ENCODE results near the gene COP1. TPM values are rescaled to one million over a fixed set of nuclear protein-coding genes. Genes with fewer than 3 reads are reported as not detected.

The COP1 gene
- total and polyA plus RNA-seq, 2 of the 4 experiments (the other 2 are of a cell fraction) = 17.8 to 35.0 TPM

- no peak overlapping the region for H3K56ac ChIP-seq (ENCODE audit: extremely low read depth, insufficient read depth, low read length)
- H2AFZ ChIP-seq (replicated peaks; ENCODE audit: low read length, poor library complexity) = no peak overlapping the region
- BruUV-seq (replicated peaks) = no TSS peak
- POLR2A ChIA-PET (ENCODE audit: unreplicated experiment) = no interaction called here
- no peak overlapping the region for H3K4me2 ChIP-seq (ENCODE audit: low read depth, low read length)
- WGBS, 2 experiments (ENCODE audit: extremely low coverage in 2 of 2, insufficient read length in 1 of 2) = no CpG with 5 or more reads among the region's 3 CpGs
- H2BK5ac ChIP-seq (ENCODE audit: low read depth, low read length, poor library complexity, severe bottlenecking) = no peak overlapping the region
- CTCF ChIA-PET = interaction anchor here (0.7 kb wide), 1 partner anchor 104 kb away, joined by 3 read pairs; no protein-coding TSS in a partner anchor
- no peak for TF ChIP-seq RFX5 (IDR thresholded peaks at IDR 0.05; ENCODE audit: low read depth, low read length)
- no peak for TF ChIP-seq BHLHE40 (IDR thresholded peaks at IDR 0.05; ENCODE audit: low read depth, low read length)
- no peak for TF ChIP-seq NFE2L2 (IDR thresholded peaks at IDR 0.05; ENCODE audit: low read depth, low read length)
- TF ChIP-seq CHD1 (IDR thresholded peaks at IDR 0.05; ENCODE audit: low read depth, low read length) = no peak
- no peak for TF ChIP-seq MAFK (IDR thresholded peaks at IDR 0.05; ENCODE audit: low read depth, low read length)
- TF ChIP-seq ELK1 (IDR thresholded peaks at IDR 0.05; ENCODE audit: borderline replicate concordance, low read depth, low read length) = no peak
- TF ChIP-seq CTCF (conservative IDR thresholded peaks at IDR 0.05; ENCODE audit: low read depth, low read length) = no peak
- no peak for TF ChIP-seq RAD21 (IDR thresholded peaks at IDR 0.05; ENCODE audit: low read length)
- no peak for TF ChIP-seq RCOR1 (IDR thresholded peaks at IDR 0.05; ENCODE audit: insufficient replicate concordance, low read length)
- TF ChIP-seq FOS (IDR thresholded peaks at IDR 0.05; ENCODE audit: low read depth, low read length) = no peak
- H3K9me3 ChIP-seq (ENCODE audit: control insufficient read depth, insufficient read depth, low read length) = no peaks in the 10 kb centered on the region
- H3K14ac ChIP-seq (replicated peaks; ENCODE audit: low read depth, low read length) = no peak overlapping the region
- dilution Hi-C loops (cut with HindIII; ENCODE audit: low sequenced_read_pairs, unreplicated experiment) (no loop called here), intact Hi-C loops (cut with micrococcal nuclease) (no loop called here), in situ Hi-C loops (cut with MboI; ENCODE audit: low sequenced_read_pairs) (no loop called here)
- H3K9me1 ChIP-seq (ENCODE audit: insufficient read depth, low read length) = no peaks in the 10 kb centered on the region; the same call in 1 of the 2 replicates
- H3K4me3 ChIP-seq (ENCODE audit: insufficient read depth, low read depth, low read length) = no peak overlapping the region
- H3K27me3 ChIP-seq (ENCODE audit: control insufficient read depth, insufficient read depth, low read length) = no peaks in the 10 kb centered on the region
- H2BK20ac ChIP-seq (ENCODE audit: low read depth, low read length) = no peak overlapping the region
- H2AK5ac ChIP-seq (ENCODE audit: low read depth, low read length) = no peak overlapping the region
- no peak overlapping the region for H3K18ac ChIP-seq (ENCODE audit: low read depth, low read length)
- no peaks in the 10 kb centered on the region for H4K20me1 ChIP-seq (ENCODE audit: insufficient read depth, low read length)
- H3K79me1 ChIP-seq (ENCODE audit: low read depth in 1 of 2, low read length in 2 of 2) = peaks cover 6 to 8% of the 10 kb centered on the region in 2 experiments; a peak in 2 of 4 replicates
- H2BK120ac ChIP-seq (ENCODE audit: low read depth, low read length) = no peak overlapping the region
- no peak overlapping the region for H4K8ac ChIP-seq (ENCODE audit: low read depth in 2 of 2, low read length in 2 of 2)
- H3K9ac ChIP-seq (ENCODE audit: low read depth, low read length) = no peak overlapping the region
- no peak overlapping the region for H3K4ac ChIP-seq (ENCODE audit: low read depth, low read length)
- H2AK9ac ChIP-seq (replicated peaks; ENCODE audit: low read depth, low read length, poor library complexity) = no peak overlapping the region
- no peak overlapping the region for H2BK15ac ChIP-seq (ENCODE audit: low read depth, low read length)
- H4K5ac ChIP-seq (ENCODE audit: low read depth, low read length) = 0 out of 2 replicates have a peak overlapping the region, but pooled peaks have one; percentile 31
- DNase-seq (no peak), ATAC-seq (ENCODE audit: low read depth) (no peak)
- H3K36me3 ChIP-seq (ENCODE audit: control insufficient read depth, insufficient read depth, low read length) = peaks cover 9% of the 10 kb centered on the region
- H3K23ac ChIP-seq (ENCODE audit: low read depth, low read length) = no peak overlapping the region
- H4K91ac ChIP-seq (ENCODE audit: insufficient read depth, low read depth, low read length) = no peak overlapping the region
- H3K27ac ChIP-seq (ENCODE audit: insufficient read depth, low read length) = no peak overlapping the region
- no peaks in the 10 kb centered on the region for H3K4me1 ChIP-seq (ENCODE audit: control insufficient read depth, insufficient read depth, low read length)
Observed at GRCh38 chr1:176022574-176022973, 184.5 kb downstream of the COP1 start.

All from IMR-90 (cell line).